K562 (cell line): ENCODE results near the gene GAB2. TPM values are rescaled to one million over a fixed set of nuclear protein-coding genes. Genes with fewer than 3 reads are reported as not detected.

Experiments
- ARID4B ChIP-seq: sonication (generic); formaldehyde crosslinking; IDR thresholded peaks from 2 replicates; pipeline ENCODE4 v1.8.0; 2022; ENCODE audit warnings: mild to moderate bottlenecking, missing genetic modification reagents
- ARNT ChIP-seq, 2 experiments: fragments of 450-650 bp; IDR thresholded peaks; 2 replicates each; pipeline ENCODE4 v1.6.1; 2016; ENCODE audit warnings: mild to moderate bottlenecking in 1 of 2
- CLOCK ChIP-seq: fragments of 250-450 bp; sonication (Bioruptor Pico); IDR thresholded peaks from 2 replicates; pipeline ENCODE4 v1.4.0; 2020; ENCODE audit warnings: mild to moderate bottlenecking, moderate library complexity, borderline replicate concordance
- FOXK2 ChIP-seq, 2 experiments: fragments of 450-650 bp; IDR thresholded peaks in 1 of 2; conservative IDR thresholded peaks in 1 of 2; 2 replicates each; pipeline ENCODE4 v1.6.1; 2016; ENCODE audit warnings: low read depth in 2 of 2, mild to moderate bottlenecking in 1 of 2
- HMG20A ChIP-seq: fragments of 450-650 bp; formaldehyde crosslinking; conservative IDR thresholded peaks from 2 replicates; pipeline ENCODE4 v1.4.0; 2020; ENCODE audit warnings: mild to moderate bottlenecking, mixed read lengths
- KHSRP ChIP-seq: fragments of 450-650 bp; IDR thresholded peaks from 2 replicates; pipeline ENCODE4 v1.6.1; 2017
- NCOA4 ChIP-seq: fragments of 450-650 bp; IDR thresholded peaks from 2 replicates; pipeline ENCODE4 v1.6.1; 2018; ENCODE audit warnings: mild to moderate bottlenecking; ENCODE audit not compliant: partially characterized antibody
- NFATC3 ChIP-seq: fragments of 450-650 bp; IDR thresholded peaks from 2 replicates; pipeline ENCODE4 v1.6.1; 2017; ENCODE audit warnings: mild to moderate bottlenecking
- NR2F6 ChIP-seq: fragments of 450-650 bp; formaldehyde crosslinking; IDR thresholded peaks from 2 replicates; pipeline ENCODE4 v1.4.0; 2020; ENCODE audit warnings: mild to moderate bottlenecking
- TBP ChIP-seq: optimal IDR thresholded peaks from 2 replicates; pipeline ENCODE3; 2011; ENCODE audit warnings: low read depth, low read length, improper control_type of control experiment
- TRIM28 ChIP-seq: fragments of 450-650 bp; IDR thresholded peaks from 2 replicates; pipeline ENCODE4 v1.6.1; 2017
- WHSC1 ChIP-seq: IDR thresholded peaks from one replicate; pipeline ENCODE4 v1.6.1; 2012; ENCODE audit warnings: low read length, control low read depth, inconsistent platforms
- ZBTB17 ChIP-seq: fragments of 450-650 bp; formaldehyde crosslinking; IDR thresholded peaks from 2 replicates; pipeline ENCODE4 v1.4.0; 2020; ENCODE audit warnings: mild to moderate bottlenecking
- ZNF12 ChIP-seq: sonication (generic); formaldehyde crosslinking; IDR thresholded peaks from 2 replicates; pipeline ENCODE4 v1.4.0; 2020; ENCODE audit warnings: mild to moderate bottlenecking, missing genetic modification reagents
- ZNF253 ChIP-seq: fragments of 250-450 bp; sonication (Bioruptor Pico); conservative IDR thresholded peaks from 2 replicates; pipeline ENCODE4 v1.6.1; 2021; ENCODE audit warnings: mild to moderate bottlenecking
- ZNF274 ChIP-seq: IDR thresholded peaks from 2 replicates; pipeline ENCODE4 v1.6.1; 2011; ENCODE audit warnings: low read depth, mild to moderate bottlenecking, low read length, moderate library complexity, borderline replicate concordance
- ZNF3 ChIP-seq: fragments of 250-450 bp; sonication (Bioruptor Pico); IDR thresholded peaks from 2 replicates; pipeline ENCODE4 v1.5.0; 2021; ENCODE audit warnings: mild to moderate bottlenecking, moderate library complexity
- ZNF311 ChIP-seq: fragments of 250-450 bp; sonication (Bioruptor Pico); IDR thresholded peaks from 2 replicates; pipeline ENCODE4 v1.4.0; 2020; ENCODE audit warnings: mild to moderate bottlenecking, moderate library complexity
- ZNF436 ChIP-seq: fragments of 250-450, 450-650 bp; sonication (Bioruptor Pico); formaldehyde crosslinking; IDR thresholded peaks from 2 replicates; pipeline ENCODE4 v1.7.0; 2020; ENCODE audit warnings: mild to moderate bottlenecking
- ZZZ3 ChIP-seq: fragments of 450-650 bp; IDR thresholded peaks from 2 replicates; pipeline ENCODE4 v1.6.1; 2016; ENCODE audit warnings: antibody characterized with exemption, mild to moderate bottlenecking, moderate library complexity
- polyA plus RNA-seq, 8 experiments: library from polyadenylated mRNA; depleted of rRNA in 4 of 8; stranded (reverse) in 5 of 8; unstranded in 3 of 8; fragments of >200 nt; fragmentation: Nextera tagmentation in 2 of 8; fragmentation: Illumina TruSeq in 1 of 8; extraction: Ambion mirVana in 2 of 8; extraction: Trizol in 1 of 8; gene quantifications; 2 replicates each; pipeline versions ENCODE4 v1.2.1 to v1.2.3, GENCODE V29; 2011 to 2014; ENCODE audit warnings: inconsistent platforms in 1 of 8, missing spikeins in 1 of 8
- total RNA-seq, 7 experiments: library from RNA; depleted of rRNA in 6 of 7; stranded (reverse); fragments of >200 nt in 6 of 7; fragmentation: Illumina TruSeq in 2 of 7; extraction: Trizol in 2 of 7; gene quantifications; 2 replicates each; pipeline versions ENCODE4 v1.2.1 to v1.2.3, GENCODE V29; 2011 to 2021; ENCODE audit warnings: low replicate concordance in 1 of 7

GAB2 gene
- total and polyA plus RNA-seq, 9 of the 15 experiments (the other 6 are each of a cell fraction or from before 2014, with no cell fraction given) = 2.3 to 35.2 (median 16.1) TPM

- TF ChIP-seq NCOA4 = no peak
- TF ChIP-seq NR2F6 = no peak
- peak; percentile 22 for TF ChIP-seq TBP
- no peak for TF ChIP-seq ZNF274
- no peak for TF ChIP-seq ZNF436 (CRISPR knock-in tag)
- TF ChIP-seq TRIM28 = peak; percentile 23; the same call in 1 of the 2 replicates
- no peak for TF ChIP-seq ZNF12 (CRISPR knock-in tag)
- TF ChIP-seq ZNF311 (CRISPR knock-in tag) = no peak; the same call in 1 of the 2 replicates
- peak in 1 of 2 experiments; percentile 57; a peak in 1 of 4 replicates for TF ChIP-seq FOXK2 (conservative IDR thresholded peaks at IDR 0.05 in 1 of 2, IDR thresholded peaks at IDR 0.05 in 1 of 2; ENCODE audit: low read depth in 2 of 2)
- no peak for TF ChIP-seq WHSC1
- no peak for TF ChIP-seq KHSRP
- no peak for TF ChIP-seq HMG20A (CRISPR knock-in tag)
- no peak for TF ChIP-seq ZZZ3
- peak in 1 of 2 experiments; percentile 81; a peak in 2 of 4 replicates for TF ChIP-seq ARNT (IDR thresholded peaks at IDR 0.05)
- no peak for TF ChIP-seq ARID4B (CRISPR knock-in tag)
- no peak; the same call in 1 of the 2 replicates for TF ChIP-seq NFATC3
- TF ChIP-seq ZBTB17 (CRISPR knock-in tag) = no peak
- TF ChIP-seq ZNF253 (CRISPR knock-in tag) = no peak
- no peak; the same call in 1 of the 2 replicates for TF ChIP-seq CLOCK
- TF ChIP-seq ZNF3 (CRISPR knock-in tag) = no peak
Observed at GRCh38 chr11:78292109-78292803, 125.4 kb downstream of the GAB2 start (continued).
